ENCODE measurements around the gene CNN1. TPM values are rescaled to one million over a fixed set of nuclear protein-coding genes. Genes with fewer than 3 reads are reported as not detected.

The CNN1 gene
- polyA plus RNA-seq, 2 of the 4 experiments (the other 2 are of a cell fraction): 0.62 to 0.96 TPM

- 70% methylated on average over 9 of the region's 36 CpGs for WGBS (ENCODE audit: missing lambda C conversion rate)
- ChIA-PET CTCF (interaction anchor here (0.6 to 1.0 kb wide), 4 partner anchors 9 to 57 kb away, joined by 3 to 4 read pairs (median 3); partner anchors contain the start of gene ELOF1), POLR2A (no interaction called here)
- no peak overlapping the region for H3K4me3 ChIP-seq
- H3K9me3 ChIP-seq: no peaks in the 10 kb centered on the region
- H3K27ac ChIP-seq: peak overlapping the region in 1 of 2 experiments; percentile 65; a peak in 2 of 6 replicates
- no peak for DNase-seq (ENCODE audit: low read depth in 1 of 2, low spot score in 1 of 2)
- ATAC-seq: peak in 1 of 2 experiments; percentile 7; a peak in 1 of 6 replicates
- H3K4me2 ChIP-seq: peak overlapping the region; percentile 28; the same call in 2 of the 3 replicates
- peaks cover 15% of the 10 kb centered on the region; the same call in 2 of the 3 replicates for H3K4me1 ChIP-seq
- no peak for FAIRE-seq
- TF ChIP-seq RNF2 (IDR thresholded peaks at IDR 0.05; ENCODE audit: borderline replicate concordance, low read depth) (no peak), RFX5 (IDR thresholded peaks at IDR 0.05) (no peak), CTCF (IDR thresholded peaks at IDR 0.05) (no peak), CEBPB (IDR thresholded peaks at IDR 0.05) (no peak), CBX2 (IDR thresholded peaks at IDR 0.05; ENCODE audit: borderline replicate concordance, low read depth) (no peak), HEYL (CRISPR knock-in tag; IDR thresholded peaks at IDR 0.05) (no peak), TFCP2L1 (CRISPR knock-in tag; IDR thresholded peaks at IDR 0.05) (no peak), RAD21 (conservative IDR thresholded peaks at IDR 0.05 in 1 of 2, IDR thresholded peaks at IDR 0.05 in 1 of 2) (no peak), HES2 (IDR thresholded peaks at IDR 0.05) (no peak), BHLHE40 (IDR thresholded peaks at IDR 0.05; ENCODE audit: low read depth, low read length) (no peak)
These were observed 1.1 kb downstream of the CNN1 start for GRCh38 chr19:11539495-11540365.

GRCh38 chr19:11540645-11541044 lies 2.0 kb downstream of the CNN1 start:
- Histone ChIP-seq H3K4me1 (peaks cover 12% of the 10 kb centered on the region; the same call in 2 of the 3 replicates), H3K4me2 (no peak overlapping the region), H3K9me3 (no peaks in the 10 kb centered on the region), H3K27ac (no peak overlapping the region), H3K4me3 (no peak overlapping the region)
- DNase-seq (ENCODE audit: low read depth in 1 of 2, low spot score in 1 of 2): no peak
- 78% methylated on average over 2 of the region's 5 CpGs for WGBS (ENCODE audit: missing lambda C conversion rate)
- POLR2A ChIA-PET: no interaction called here
- no peak for ATAC-seq
- TF ChIP-seq ZC3H11A (IDR thresholded peaks at IDR 0.05) (no peak), KDM1A (IDR thresholded peaks at IDR 0.05; ENCODE audit: low read depth) (no peak), CHD2 (IDR thresholded peaks at IDR 0.05; ENCODE audit: low read length, partially characterized antibody) (no peak), NFE2L2 (conservative IDR thresholded peaks at IDR 0.05; ENCODE audit: low read length) (no peak), EHF (CRISPR knock-in tag; IDR thresholded peaks at IDR 0.05) (no peak), MAX (IDR thresholded peaks at IDR 0.05) (no peak), CTCF (IDR thresholded peaks at IDR 0.05) (no peak), POLR2A (IDR thresholded peaks at IDR 0.05; ENCODE audit: low read length) (no peak)
- FAIRE-seq: no peak
- CTCF ChIA-PET: interaction anchor here (1.0 kb wide), 1 partner anchor 18 kb away, joined by 3 read pairs; the partner anchor contains the start of gene ELOF1

- Histone ChIP-seq H3K4me1 (peaks cover 10% of the 10 kb centered on the region; the same call in 1 of the 3 replicates), H3K4me2 (no peak overlapping the region), H3K27ac (no peak overlapping the region), H3K9me3 (no peaks in the 10 kb centered on the region), H3K4me3 (no peak overlapping the region)
- ChIA-PET CTCF (interaction anchor here (1.0 kb wide), 1 partner anchor 18 kb away, joined by 3 read pairs; the partner anchor contains the start of gene ELOF1), POLR2A (no interaction called here)
- no peak for ATAC-seq
- TF ChIP-seq NR3C1 (IDR thresholded peaks at IDR 0.05) (no peak), MAX (IDR thresholded peaks at IDR 0.05) (no peak)
- 86% methylated on average over 2 of the region's 3 CpGs for WGBS (ENCODE audit: missing lambda C conversion rate)
- no peak for DNase-seq (ENCODE audit: low read depth in 1 of 2, low spot score in 1 of 2)
- no peak for FAIRE-seq
These were observed 2.6 kb downstream of the CNN1 start for GRCh38 chr19:11541238-11541637.

All from A549 (cell line).